Activated T-helper 17 cell treated with anti-CD3 and anti-CD28 coated beads, Interleukin-2, amount 50 U/mL, for 72 hours (primary cell): ENCODE measurements around the gene BCO1. TPM values are rescaled to one million over a fixed set of nuclear protein-coding genes. Genes with fewer than 3 reads are reported as not detected.

ENCODE experiments used
- ATAC-seq: fragments of 150-1000 bp; cut with Tn5 transposase; replicated peaks from 2 replicates; pipeline ENCODE4 v1.10.0; 2021; ENCODE audit warnings: mild to moderate bottlenecking, moderate library complexity
- H3K27ac Mint-ChIP-seq: one replicate; pipeline ENCODE4 v1.8.0; 2022; ENCODE audit warnings: mixed read lengths
- H3K27me3 Mint-ChIP-seq: one replicate; pipeline ENCODE4 v1.8.0; 2022; ENCODE audit warnings: mixed read lengths
- H3K36me3 Mint-ChIP-seq: one replicate; pipeline ENCODE4 v1.8.0; 2022; ENCODE audit warnings: low read depth, mild to moderate bottlenecking, mixed read lengths
- H3K4me1 Mint-ChIP-seq: one replicate; pipeline ENCODE4 v1.8.0; 2022; ENCODE audit warnings: mixed read lengths
- H3K4me3 Mint-ChIP-seq: one replicate; pipeline ENCODE4 v1.8.0; 2022; ENCODE audit warnings: mild to moderate bottlenecking, mixed read lengths
- H3K9me3 Mint-ChIP-seq: one replicate; pipeline ENCODE4 v1.8.0; 2022; ENCODE audit warnings: mixed read lengths
- total RNA-seq, 2 donors: library from RNA; stranded (reverse); gene quantifications; one replicate each; pipeline ENCODE4 v1.2.3, GENCODE V29; 2022

Gene BCO1
- total RNA-seq: not detected

GRCh38 chr16:81238296-81239011 is at the start of gene BCO1:
Gene BCO1 (plus strand): TSS chr16:81238689. CDS start chr16:81238909, 220 bp downstream.
- H3K27me3 Mint-ChIP-seq: no peaks in the 10 kb centered on the region
- H3K9me3 Mint-ChIP-seq: no peaks in the 10 kb centered on the region
- H3K4me3 Mint-ChIP-seq: peak within 1 kb of the TSS; percentile 6
- H3K36me3 Mint-ChIP-seq: no peaks in the 10 kb centered on the region
- H3K4me1 Mint-ChIP-seq: peaks cover 5% of the 10 kb centered on the region
- H3K27ac Mint-ChIP-seq: peak within 1 kb of the TSS; percentile 32
- ATAC-seq: no peak

GRCh38 chr16:81189100-81189664 is 49.3 kb upstream of the BCO1 start:
- ATAC-seq: no peak
- Mint-ChIP-seq H3K36me3 (no peaks in the 10 kb centered on the region), H3K4me1 (no peaks in the 10 kb centered on the region), H3K27me3 (peaks cover 6% of the 10 kb centered on the region), H3K4me3 (no peak overlapping the region), H3K27ac (no peak overlapping the region), H3K9me3 (no peaks in the 10 kb centered on the region)

- Mint-ChIP-seq H3K9me3 (no peaks in the 10 kb centered on the region), H3K27ac (no peak overlapping the region), H3K4me3 (no peak overlapping the region), H3K36me3 (no peaks in the 10 kb centered on the region), H3K4me1 (no peaks in the 10 kb centered on the region), H3K27me3 (peaks cover 13% of the 10 kb centered on the region)
- no peak for ATAC-seq
Measured at GRCh38 chr16:81190667-81191066, 47.8 kb upstream of the BCO1 start.

- Mint-ChIP-seq H3K4me1 (no peaks in the 10 kb centered on the region), H3K27me3 (peaks cover 25% of the 10 kb centered on the region), H3K9me3 (no peaks in the 10 kb centered on the region), H3K4me3 (no peak overlapping the region), H3K27ac (no peak overlapping the region), H3K36me3 (no peaks in the 10 kb centered on the region)
- no peak for ATAC-seq
Measured at GRCh38 chr16:81195885-81196534, 42.5 kb upstream of the BCO1 start.

- H3K9me3 Mint-ChIP-seq: no peaks in the 10 kb centered on the region
- no peaks in the 10 kb centered on the region for H3K36me3 Mint-ChIP-seq
- no peaks in the 10 kb centered on the region for H3K4me1 Mint-ChIP-seq
- ATAC-seq: no peak
- H3K27ac Mint-ChIP-seq: no peak overlapping the region
- no peak overlapping the region for H3K4me3 Mint-ChIP-seq
- H3K27me3 Mint-ChIP-seq: peaks cover 22% of the 10 kb centered on the region
Measured at GRCh38 chr16:81198635-81199034, 39.9 kb upstream of the BCO1 start.

GRCh38 chr16:81201267-81201666 is 37.2 kb upstream of the BCO1 start:
- Mint-ChIP-seq H3K4me1 (no peaks in the 10 kb centered on the region), H3K27me3 (peaks cover 19% of the 10 kb centered on the region), H3K27ac (no peak overlapping the region), H3K4me3 (no peak overlapping the region), H3K36me3 (no peaks in the 10 kb centered on the region), H3K9me3 (no peaks in the 10 kb centered on the region)
- no peak for ATAC-seq

- Mint-ChIP-seq H3K36me3 (no peaks in the 10 kb centered on the region), H3K9me3 (no peaks in the 10 kb centered on the region), H3K4me1 (no peaks in the 10 kb centered on the region), H3K4me3 (no peak overlapping the region), H3K27me3 (peaks cover 6% of the 10 kb centered on the region), H3K27ac (no peak overlapping the region)
- ATAC-seq: no peak
Measured at GRCh38 chr16:81204798-81205680, 33.5 kb upstream of the BCO1 start.

- Mint-ChIP-seq H3K27ac (no peak overlapping the region), H3K36me3 (no peaks in the 10 kb centered on the region), H3K4me1 (no peaks in the 10 kb centered on the region), H3K27me3 (peaks cover 16% of the 10 kb centered on the region), H3K9me3 (no peaks in the 10 kb centered on the region), H3K4me3 (no peak overlapping the region)
- no peak for ATAC-seq
Measured at GRCh38 chr16:81207076-81207475, 31.4 kb upstream of the BCO1 start.

- Mint-ChIP-seq H3K9me3 (no peaks in the 10 kb centered on the region), H3K36me3 (no peaks in the 10 kb centered on the region), H3K27me3 (peaks cover 17% of the 10 kb centered on the region), H3K4me1 (no peaks in the 10 kb centered on the region), H3K27ac (no peak overlapping the region), H3K4me3 (no peak overlapping the region)
- ATAC-seq: no peak
Measured at GRCh38 chr16:81210807-81211206, 27.7 kb upstream of the BCO1 start.

- H3K36me3 Mint-ChIP-seq: no peaks in the 10 kb centered on the region
Measured at GRCh38 chr16:81212830-81213465, 25.5 kb upstream of the BCO1 start.

GRCh38 chr16:81214745-81215166 is 23.7 kb upstream of the BCO1 start:
- H3K9me3 Mint-ChIP-seq: no peaks in the 10 kb centered on the region
- no peak for ATAC-seq
- H3K4me3 Mint-ChIP-seq: no peak overlapping the region
- no peaks in the 10 kb centered on the region for H3K36me3 Mint-ChIP-seq
- no peaks in the 10 kb centered on the region for H3K4me1 Mint-ChIP-seq
- H3K27me3 Mint-ChIP-seq: peaks cover 23% of the 10 kb centered on the region
- H3K27ac Mint-ChIP-seq: no peak overlapping the region

More at GRCh38 chr16:81212830-81213465, 25.5 kb upstream of the BCO1 start:
- Mint-ChIP-seq H3K27ac (no peak overlapping the region), H3K27me3 (peaks cover 21% of the 10 kb centered on the region), H3K4me3 (no peak overlapping the region), H3K4me1 (no peaks in the 10 kb centered on the region), H3K9me3 (no peaks in the 10 kb centered on the region)
- ATAC-seq: no peak

GRCh38 chr16:81216114-81216513 is 22.4 kb upstream of the BCO1 start:
- H3K4me3 Mint-ChIP-seq: no peak overlapping the region
- H3K4me1 Mint-ChIP-seq: no peaks in the 10 kb centered on the region
- peaks cover 19% of the 10 kb centered on the region for H3K27me3 Mint-ChIP-seq

GRCh38 chr16:81216706-81217105 is 21.8 kb upstream of the BCO1 start:
- Mint-ChIP-seq H3K4me1 (no peaks in the 10 kb centered on the region), H3K27me3 (peaks cover 13% of the 10 kb centered on the region), H3K27ac (no peak overlapping the region), H3K9me3 (no peaks in the 10 kb centered on the region), H3K36me3 (no peaks in the 10 kb centered on the region), H3K4me3 (no peak overlapping the region)
- no peak for ATAC-seq

More at GRCh38 chr16:81216114-81216513, 22.4 kb upstream of the BCO1 start:
- Mint-ChIP-seq H3K9me3 (no peaks in the 10 kb centered on the region), H3K36me3 (no peaks in the 10 kb centered on the region), H3K27ac (no peak overlapping the region)
- ATAC-seq: no peak

GRCh38 chr16:81219151-81219550 is 19.3 kb upstream of the BCO1 start:
- H3K4me1 Mint-ChIP-seq: no peaks in the 10 kb centered on the region
- H3K9me3 Mint-ChIP-seq: no peaks in the 10 kb centered on the region
- no peak overlapping the region for H3K4me3 Mint-ChIP-seq
- peaks cover 8% of the 10 kb centered on the region for H3K27me3 Mint-ChIP-seq
- H3K36me3 Mint-ChIP-seq: no peaks in the 10 kb centered on the region
- H3K27ac Mint-ChIP-seq: no peak overlapping the region
- no peak for ATAC-seq
